Stimulated activated CD8-positive, alpha-beta memory T cell treated with anti-CD3 and anti-CD28 coated beads, Interleukin-2, amount 100 ng/mL, for 1 hour (primary cell): ENCODE data around the gene HIVEP3.

ENCODE experiments used
- DNase-seq, 2 donors: peaks; one replicate each; pipeline ENCODE4 v3.0.0-alpha.2; 2020; ENCODE audit warnings: low read depth in 2 of 2

HIVEP3 gene

DNA sequence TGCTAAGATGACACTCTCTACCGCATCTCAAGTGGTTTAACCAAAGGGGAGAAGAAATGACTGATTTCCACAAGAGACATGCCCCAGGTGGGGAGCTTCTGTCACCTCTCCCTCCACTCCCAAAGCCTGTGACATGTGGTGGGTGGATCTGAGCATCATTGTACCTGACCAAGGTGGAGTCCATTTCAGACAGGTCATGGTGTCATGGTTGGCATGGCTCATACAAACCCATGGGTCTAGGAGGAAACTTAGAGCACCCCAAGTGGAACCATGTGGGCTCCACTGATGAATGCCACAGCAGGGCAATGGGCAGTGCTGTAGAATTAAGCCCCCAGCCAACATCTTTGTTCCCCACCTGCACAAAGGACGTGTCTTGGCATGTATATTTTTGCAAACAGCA, 302.7 kb downstream of the HIVEP3 start:
- no peak for DNase-seq

DNA sequence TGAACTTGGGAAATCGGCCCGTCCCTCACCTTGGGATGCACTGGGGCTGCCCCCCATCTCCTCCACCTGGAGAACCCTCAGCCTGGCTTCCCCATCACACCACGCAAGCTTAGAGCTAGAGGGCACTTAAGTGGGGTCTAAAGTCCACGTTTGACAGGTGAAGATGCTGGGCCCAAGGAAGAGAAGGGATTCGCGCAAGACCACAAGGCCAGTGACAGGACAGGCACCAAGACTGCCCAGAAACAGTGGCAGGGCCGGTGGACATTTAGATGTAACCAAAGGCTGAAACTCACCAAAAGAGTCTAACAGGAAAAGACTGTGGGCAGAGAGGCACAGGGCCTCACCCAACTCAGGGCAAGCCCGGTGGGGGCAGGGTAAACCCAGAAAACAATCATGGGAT, 303.4 kb downstream of the HIVEP3 start:
- no peak for DNase-seq

DNA sequence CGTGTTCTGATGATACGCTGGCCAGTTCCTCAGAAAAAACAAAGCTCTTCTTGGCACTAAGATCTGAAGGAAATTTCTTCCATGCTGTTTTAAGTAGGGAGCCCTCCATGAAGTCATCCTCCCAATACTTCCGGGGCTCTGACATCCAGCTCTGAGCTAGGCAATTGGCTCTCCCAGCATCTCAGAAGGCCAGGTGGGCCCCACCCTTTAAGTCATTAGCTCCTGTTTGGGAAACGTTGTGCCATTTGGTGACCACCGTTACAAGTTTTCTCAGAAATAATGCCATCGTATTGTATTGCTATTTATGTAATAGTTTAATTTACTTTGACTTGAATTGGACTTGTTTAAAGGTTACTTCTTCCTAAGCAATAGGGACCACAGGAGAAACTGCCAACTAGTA, 303.9 kb downstream of the HIVEP3 start:
- DNase-seq, result no peak

DNA sequence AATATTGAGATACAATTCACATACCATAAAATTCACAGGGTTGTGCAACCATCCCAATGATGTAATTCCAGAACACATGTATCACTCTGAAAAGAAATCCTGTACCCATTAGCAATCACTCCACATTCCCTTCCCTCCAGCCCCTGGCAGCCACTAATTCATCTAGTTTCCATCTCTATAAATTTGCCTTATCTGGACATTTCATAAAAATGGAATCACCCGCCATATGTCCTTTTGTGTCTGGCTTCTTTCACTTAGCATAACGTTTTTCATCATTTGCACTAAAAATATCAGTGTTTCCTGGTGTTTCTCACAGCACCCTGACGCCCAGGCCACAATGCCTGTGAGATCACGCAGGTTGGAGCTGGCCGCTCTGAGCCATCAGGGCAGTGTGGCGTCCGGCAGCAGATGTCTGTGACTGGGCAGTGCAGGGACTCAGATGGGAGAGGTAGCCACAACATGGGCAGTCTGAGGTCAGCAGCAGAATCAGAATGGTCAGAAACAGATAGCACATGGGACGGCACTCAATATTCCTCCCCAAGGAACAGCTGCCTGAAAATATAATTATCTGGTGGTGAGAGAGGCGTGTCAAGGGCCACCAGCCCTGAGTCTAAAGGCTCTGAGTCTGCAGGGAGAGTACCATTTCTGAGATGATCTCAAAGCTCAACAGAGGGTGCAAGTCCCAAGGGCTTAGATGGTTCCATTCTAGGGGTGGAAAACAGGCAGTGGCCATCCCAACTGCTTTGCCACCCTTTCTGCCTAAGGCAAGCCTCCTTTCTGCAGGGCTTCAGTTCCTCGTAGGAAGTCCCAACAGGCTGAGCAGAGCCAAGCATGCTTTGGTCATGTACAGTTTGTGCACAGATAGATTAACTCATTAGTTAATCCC, 304.8 kb downstream of the HIVEP3 start:
- no peak for DNase-seq

DNA sequence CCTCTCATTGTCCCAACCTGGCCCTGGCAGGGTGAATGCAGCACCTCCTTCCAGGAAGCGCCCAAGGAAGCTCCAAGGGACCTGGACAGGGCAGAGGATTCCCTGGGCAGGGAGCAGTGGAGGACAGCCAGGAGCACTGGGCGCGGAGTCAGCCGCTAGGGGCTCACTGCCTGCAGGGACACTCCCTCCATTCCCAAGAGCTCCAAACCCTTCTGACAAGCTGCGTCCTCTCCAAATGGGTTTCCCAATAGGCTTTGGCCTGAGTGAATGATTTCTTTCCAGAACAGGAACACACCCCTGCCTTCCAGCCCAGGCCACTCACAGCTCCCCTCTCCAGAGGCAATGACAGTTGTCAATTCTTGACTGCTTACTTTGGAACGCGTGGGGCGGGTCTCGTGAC, 305.8 kb downstream of the HIVEP3 start:
- DNase-seq, result no peak

DNA sequence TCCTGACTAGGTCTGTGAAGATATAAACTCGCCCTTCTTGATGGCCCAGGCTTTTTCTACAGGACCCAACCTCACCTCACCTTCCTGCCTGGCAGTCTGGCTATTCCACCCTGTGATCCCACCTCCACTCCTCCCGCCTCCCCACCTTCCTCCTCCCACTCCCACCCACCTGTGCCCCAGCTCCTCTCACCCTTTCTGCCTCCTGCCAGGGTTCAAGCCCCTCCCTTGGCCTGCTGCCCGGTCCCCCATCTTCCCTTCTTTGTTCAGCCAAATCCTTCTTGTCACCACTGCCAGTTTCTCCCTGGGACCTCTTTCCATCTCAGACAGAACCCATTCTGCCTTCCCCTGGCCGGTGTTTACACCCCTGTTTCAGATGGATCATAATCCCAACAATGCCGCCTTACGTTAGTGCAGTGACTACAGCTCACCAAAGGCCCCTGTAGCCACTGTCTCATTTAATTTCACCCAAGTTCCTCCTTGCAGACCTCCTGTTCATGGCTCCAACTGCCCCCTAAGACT, 306.7 kb downstream of the HIVEP3 start:
- no peak for DNase-seq

DNA sequence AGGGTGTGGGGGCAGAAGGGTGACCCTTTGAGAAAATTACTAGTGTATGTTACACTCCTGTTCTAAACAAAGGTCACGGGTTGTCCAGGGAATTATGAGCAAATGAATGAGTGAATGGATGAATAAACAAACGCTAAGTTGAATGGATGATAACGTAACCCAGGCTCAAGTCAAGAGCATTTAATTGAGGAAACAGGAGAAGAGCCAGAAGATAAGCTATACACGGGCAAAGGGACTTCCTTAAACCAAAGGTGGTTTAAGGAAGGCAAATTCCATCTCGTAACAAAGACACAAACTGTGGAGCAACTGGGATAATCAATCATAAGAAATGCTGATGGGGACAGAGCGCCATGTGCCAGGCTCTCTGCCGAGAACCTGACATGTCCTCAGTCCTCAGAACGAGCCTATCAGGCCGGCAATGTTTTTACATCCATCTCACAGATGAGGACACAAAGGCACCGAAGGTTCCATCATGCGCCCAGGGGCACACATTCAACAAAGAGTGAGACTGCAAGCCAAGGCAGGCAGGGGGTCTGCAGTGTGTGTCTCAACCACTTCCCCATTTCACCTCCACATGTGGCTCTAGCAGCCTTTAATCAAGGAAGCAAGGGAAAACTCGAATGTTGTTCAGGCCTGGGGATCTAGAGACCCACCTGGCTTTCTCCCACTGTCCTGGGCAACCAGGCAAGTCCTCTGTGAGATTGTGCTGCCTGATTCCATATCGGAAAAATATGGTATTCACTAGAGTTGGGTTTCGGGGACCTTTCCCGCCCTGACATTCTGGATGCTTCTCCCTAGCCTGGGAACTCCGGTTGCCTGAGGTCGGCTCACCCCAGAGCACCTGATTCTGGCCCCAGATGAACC, 307.4 kb downstream of the HIVEP3 start:
- no peak for DNase-seq

DNA sequence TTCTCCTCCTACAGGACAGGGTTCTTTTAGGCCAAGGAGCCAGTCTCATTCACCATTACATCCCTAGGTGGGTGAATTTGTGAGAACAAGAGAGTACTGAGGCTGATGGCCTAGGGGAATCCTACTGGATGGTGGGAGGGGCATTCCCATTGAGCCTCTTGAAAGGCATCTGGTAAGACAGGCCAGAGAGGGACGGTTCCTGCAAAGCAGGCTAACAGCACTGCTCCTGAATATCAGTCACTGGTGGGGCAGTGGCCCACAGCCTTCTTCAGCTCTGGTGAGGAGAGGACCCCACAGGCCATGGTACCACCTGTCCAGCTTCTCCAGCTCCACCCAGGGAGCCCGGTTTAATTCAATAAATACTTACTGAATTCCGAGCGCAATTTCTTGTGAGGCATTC, 308.4 kb downstream of the HIVEP3 start:
- no peak for DNase-seq

DNA sequence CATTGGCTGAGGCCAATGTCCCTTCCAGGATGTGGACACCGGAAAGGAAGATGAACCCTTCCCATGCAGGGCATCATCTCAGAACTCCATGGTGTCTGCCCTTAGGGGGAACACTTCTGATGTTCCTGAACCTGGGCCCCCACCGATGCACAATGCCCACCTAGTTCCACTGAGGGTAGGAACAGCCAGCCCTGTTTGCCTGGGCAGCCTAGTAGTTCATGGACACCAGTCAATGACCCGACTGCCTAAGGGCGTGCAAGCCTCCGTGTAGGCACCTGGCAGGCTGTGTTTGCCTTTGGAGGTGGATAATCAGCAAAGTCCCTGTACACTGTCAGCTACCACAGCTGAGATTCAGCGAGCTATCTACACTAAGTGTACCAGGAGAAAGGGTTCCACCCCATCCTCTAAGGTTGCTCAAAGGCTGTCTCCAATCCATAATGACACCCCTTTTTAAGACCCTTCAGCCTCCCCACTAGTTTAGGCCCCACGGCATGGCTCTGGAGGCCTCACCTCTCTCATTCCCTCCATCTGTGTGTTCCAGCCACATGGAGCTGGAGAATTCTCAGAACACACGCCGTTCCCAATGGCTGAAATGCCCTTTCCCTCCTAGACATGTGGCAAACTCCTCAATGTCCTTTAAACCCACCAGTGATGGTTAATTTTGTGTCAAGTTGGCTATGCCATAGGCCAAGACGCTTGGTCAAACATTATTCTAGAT, 309.4 kb downstream of the HIVEP3 start:
- DNase-seq, result no peak

DNA sequence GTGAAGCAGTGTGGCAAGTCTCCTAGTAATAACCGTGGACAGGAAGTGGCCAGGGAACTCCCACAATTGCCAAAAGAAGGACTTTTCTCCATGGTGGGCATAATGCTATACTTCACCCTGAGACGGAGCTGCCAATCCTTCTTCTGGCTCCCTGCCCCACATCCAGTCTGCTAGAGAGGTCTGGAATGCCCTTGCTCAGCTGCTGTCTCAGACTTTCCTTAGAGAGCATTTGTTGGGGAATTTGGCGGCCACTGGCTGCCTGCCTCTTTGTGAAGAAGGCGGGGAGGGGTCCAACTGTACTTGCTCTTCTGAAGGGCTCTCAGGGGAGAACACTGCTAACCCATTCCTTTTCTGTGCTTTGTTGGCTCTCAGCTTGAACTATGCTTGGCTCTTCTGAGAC, 310.5 kb downstream of the HIVEP3 start:
- no peak for DNase-seq

DNA sequence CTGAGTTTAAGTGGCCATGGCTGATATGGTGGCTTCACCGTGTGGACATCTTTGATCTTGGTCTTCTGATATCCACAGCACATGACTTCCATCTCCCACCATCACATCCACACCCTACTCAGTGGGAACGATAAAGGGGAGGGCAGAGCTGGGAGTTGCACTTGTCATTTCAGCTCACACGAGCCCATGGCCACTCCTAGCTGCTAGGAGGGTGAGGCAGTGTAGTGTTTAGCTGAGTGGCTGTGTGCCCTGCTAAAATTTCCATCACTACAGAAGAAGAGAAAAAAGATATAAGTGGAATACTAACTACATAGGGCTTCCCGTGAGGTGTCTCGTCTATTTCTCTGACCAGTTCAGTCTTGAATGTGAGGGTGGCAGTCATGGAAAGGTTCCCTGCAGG, 310.9 kb downstream of the HIVEP3 start:
- no peak for DNase-seq

DNA sequence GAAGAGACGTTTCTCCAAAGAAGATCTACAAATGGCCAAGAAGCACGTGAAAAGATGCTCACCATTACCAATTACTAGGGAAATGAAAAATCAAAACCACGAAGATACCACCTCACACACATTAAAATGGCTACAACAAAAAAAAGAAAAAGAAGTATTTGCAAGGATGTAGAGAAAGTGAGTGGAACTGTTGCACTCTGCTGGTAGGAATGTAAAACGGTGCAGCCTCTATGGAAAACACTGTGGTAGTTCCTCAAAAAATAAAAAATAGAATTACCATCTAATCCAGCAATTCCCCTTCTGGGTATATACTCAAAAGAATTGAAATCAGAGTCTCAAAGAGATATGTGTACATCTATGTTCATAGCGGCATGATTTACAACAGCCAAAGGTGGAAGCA, 318.8 kb downstream of the HIVEP3 start:
- no peak for DNase-seq

DNA sequence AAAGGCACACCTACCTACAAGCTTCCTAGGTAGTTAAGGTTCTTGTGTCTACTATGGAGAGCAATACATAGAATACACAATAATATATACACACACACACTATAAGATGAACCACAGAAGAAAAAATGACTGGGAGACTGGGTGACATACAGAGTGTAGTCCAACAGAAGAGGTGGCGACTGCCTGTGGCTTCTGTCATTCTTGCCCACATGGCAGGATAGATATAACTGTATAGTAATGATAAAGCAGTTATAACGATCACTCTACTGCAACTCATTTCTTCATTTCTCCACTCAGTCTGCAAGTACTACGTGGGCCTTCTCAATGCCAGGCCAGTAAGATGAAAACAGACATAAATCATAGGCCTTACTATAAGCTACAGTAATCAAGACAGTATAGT, 320.4 kb downstream of the HIVEP3 start:
- no peak for DNase-seq

DNA sequence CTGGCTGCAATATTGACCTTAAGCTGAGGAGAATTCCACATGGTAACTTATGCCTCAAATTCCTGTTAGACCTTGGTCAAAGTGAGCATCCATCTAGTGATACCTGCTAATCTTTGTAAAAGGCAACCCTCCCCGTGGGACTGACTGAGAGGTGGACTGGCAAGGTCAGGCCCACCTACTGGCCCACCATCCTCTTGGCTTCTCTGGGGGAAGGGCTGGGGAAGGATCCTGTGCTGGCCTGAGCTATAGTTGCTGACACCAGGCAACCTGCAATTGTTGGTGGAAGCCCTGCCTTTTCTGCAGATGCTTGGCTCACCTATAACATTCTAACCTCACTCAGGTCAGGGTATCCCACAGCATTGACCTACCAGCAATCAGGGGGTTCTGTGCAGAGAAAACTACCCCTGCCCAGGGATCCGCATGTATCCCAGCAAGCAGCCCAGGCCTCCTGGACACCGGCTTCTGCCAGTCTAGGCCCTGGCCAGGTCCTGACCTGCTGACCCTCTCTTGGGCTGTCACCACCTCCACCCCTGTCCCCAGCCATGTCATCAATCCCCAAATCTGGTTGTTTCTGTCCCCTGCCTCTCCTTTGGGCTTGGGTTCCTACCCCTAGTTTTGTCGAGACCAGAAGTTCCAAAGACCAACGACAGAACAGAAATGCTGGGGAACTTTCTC, 326.1 kb downstream of the HIVEP3 start:
- DNase-seq, result no peak

DNA sequence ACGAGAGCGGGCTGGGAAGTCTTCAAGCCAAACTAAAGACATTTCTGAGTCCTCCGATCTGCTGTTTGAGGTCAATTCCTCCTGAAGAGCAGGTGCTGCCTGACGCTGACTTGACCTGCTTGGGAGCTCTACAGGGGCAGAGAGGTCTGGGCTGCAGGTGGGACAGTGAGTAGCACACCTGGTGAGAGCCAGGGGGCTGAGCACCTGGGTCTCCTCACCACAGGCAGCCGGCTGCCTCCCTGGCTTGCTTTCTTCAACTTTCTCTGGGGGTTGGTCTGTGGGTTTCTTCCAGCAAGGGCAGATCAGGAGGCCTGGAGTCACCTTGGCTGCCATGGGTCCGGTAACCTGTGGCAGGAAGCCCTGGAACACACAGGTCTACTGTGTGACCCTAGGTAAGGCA, 326.8 kb downstream of the HIVEP3 start:
- no peak for DNase-seq

DNA sequence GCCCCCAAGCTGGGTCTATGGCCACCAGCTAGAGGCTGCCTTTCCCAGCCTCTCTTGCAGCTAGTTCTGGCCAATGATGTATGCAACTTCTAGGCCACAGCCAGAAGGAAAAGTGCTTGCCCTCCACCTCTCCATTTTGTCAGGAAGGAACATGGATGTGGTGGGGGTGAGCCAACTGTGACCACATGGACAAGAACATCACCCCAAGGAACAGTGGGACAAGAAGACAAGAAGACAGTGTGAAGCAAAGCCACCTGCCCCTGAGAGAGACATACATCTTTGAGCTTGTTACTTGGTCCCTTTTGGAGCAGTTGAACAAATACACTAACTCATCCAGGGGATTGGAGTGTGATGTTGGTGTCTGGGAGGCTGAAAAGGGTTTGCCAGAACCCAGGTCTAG, 328.4 kb downstream of the HIVEP3 start:
- DNase-seq, result no peak

DNA sequence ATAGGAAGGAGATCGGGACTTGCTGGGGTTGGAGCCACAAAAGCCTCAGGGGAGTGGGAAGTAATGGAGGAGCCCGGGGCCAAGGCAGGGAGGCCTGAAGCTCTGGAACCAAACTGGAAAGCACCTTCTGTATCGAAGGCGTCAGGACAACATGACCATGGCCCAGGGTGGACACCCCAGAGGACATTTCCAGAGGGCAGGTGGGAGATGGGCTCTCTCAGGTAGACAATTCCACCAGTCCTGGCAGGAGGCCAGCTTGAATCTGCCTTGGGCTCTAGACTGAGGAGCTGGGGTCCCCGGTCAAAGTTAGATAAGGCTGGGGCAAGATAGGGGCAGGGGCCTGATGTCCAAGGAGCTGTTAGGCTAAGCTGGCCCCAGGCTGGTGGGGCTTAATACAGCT, 329.3 kb downstream of the HIVEP3 start:
- no peak for DNase-seq

DNA sequence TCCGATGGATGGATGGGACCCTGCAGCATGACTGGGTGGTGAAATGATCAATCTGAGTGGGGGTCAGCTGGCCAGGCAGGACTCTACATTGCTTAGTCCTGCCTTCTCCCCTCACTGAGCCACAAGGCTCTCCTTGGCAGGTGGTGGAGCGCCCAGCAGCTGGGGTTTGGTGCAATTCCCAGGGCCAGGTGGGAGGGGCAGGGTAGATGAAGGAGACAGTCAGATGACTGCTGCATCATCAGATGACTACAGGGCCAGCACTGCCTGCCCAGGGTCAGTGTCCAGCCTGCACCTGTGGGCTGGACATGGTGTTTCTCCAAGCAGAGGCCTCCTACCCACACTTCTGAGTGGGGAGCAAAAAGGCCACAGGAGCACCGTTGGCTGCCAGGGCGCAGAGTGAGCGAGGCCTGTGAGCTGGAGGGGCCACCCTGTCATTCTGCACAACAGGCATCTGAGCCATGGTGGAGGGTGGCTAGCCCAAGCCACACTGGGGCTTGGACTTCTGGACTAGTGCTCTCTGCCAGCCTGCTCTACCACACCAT, 330.3 kb downstream of the HIVEP3 start:
- no peak for DNase-seq

DNA sequence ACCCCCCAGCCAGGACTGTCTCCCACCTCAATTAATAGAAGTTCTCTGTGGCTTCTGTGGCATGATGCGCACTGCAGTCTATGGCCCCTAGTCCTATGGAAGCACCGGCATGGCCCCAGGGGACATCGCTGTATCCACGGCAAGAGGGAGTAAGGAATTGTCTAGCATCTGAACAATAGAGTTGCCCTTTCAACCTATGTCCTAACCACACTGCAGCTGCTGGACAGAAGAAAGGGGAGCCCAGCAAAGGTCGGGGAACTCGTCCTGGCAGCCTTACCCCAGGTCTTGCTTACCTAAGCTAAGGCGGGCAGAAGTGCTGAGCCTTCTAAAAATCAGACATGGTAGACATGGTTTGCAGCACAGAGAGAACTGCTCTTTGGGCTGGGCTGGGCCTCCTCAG, 330.9 kb downstream of the HIVEP3 start:
- DNase-seq, result no peak

DNA sequence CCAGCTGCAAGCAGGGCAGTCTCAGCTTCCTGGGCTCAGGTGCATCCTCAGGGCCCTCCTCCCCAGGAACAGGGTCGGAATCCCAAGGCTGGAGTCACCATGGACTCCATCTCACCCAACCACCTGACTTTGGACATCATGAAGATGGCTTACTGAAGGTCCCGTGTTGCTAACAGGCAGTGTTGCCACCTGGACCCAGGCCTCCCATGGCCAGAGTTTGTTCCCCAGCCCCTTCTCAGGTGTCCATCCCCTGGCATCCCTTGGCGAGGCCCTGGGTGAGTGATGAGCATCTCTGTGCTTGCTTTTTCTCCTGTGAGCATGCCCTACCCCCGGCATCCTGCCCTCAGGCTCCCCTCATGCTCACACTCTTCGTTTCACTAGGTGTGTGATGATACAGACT, 332.5 kb downstream of the HIVEP3 start:
- no peak for DNase-seq
